ENCODE data around the gene ARF3.

Gene ARF3

GRCh38 chr12:48961801-48962200, 4.5 kb upstream of the ARF3 start:
- no peak for DNase-seq

- no peak for DNase-seq
Measured at GRCh38 chr12:48961331-48961730, 4.0 kb upstream of the ARF3 start.

- no peak for DNase-seq
Measured at GRCh38 chr12:48960834-48961233, 3.5 kb upstream of the ARF3 start.

- no peak for DNase-seq
Measured at GRCh38 chr12:48958049-48958388, 732 bp upstream of the ARF3 start.

GRCh38 chr12:48956279-48957140, 777 bp downstream of the ARF3 start:
- peak; percentile 57 for DNase-seq

- DNase-seq, result no peak
Measured at GRCh38 chr12:48954841-48955501, 2.3 kb downstream of the ARF3 start.

- no peak for DNase-seq
Measured at GRCh38 chr12:48954061-48954460, 3.2 kb downstream of the ARF3 start.

GRCh38 chr12:48952691-48953090, 4.6 kb downstream of the ARF3 start:
- no peak for DNase-seq

- no peak for DNase-seq
Measured at GRCh38 chr12:48947727-48948126, 9.6 kb downstream of the ARF3 start.

GRCh38 chr12:48946943-48947342, 10.3 kb downstream of the ARF3 start:
- no peak for DNase-seq

- DNase-seq, result no peak
Measured at GRCh38 chr12:48946205-48946604, 11.1 kb downstream of the ARF3 start.

- DNase-seq, result no peak
Measured at GRCh38 chr12:48943221-48943620, 14.1 kb downstream of the ARF3 start.

- DNase-seq, result no peak
Measured at GRCh38 chr12:48940181-48940580, 17.1 kb downstream of the ARF3 start.

GRCh38 chr12:48938805-48939204, 18.5 kb downstream of the ARF3 start:
- DNase-seq, result no peak

- no peak for DNase-seq
Measured at GRCh38 chr12:48937170-48937569, 20.1 kb downstream of the ARF3 start.

- peak; percentile 86 for DNase-seq
Measured at GRCh38 chr12:48936379-48936979, 20.8 kb downstream of the ARF3 start.

GRCh38 chr12:48934312-48934706, 23.0 kb downstream of the ARF3 start:
- DNase-seq, result peak; percentile 42

- DNase-seq, result peak; percentile 80
Measured at GRCh38 chr12:48933664-48934311, 23.5 kb downstream of the ARF3 start.

GRCh38 chr12:48932878-48933277, 24.4 kb downstream of the ARF3 start:
- DNase-seq, result peak; percentile 31

GRCh38 chr12:48930475-48930874, 26.8 kb downstream of the ARF3 start:
- no peak for DNase-seq

GRCh38 chr12:48929551-48929950, 27.7 kb downstream of the ARF3 start:
- DNase-seq, result no peak

- DNase-seq, result no peak
Measured at GRCh38 chr12:48927261-48927660, 30.0 kb downstream of the ARF3 start.

- DNase-seq, result peak; percentile 87
Measured at GRCh38 chr12:48925304-48926011, 31.8 kb downstream of the ARF3 start, which contains the start of gene FKBP11. TSS of gene FKBP11 (minus strand) at chr12:48925492. CDS start at chr12:48925428, 64 bp downstream.
